ENCODE measurements around the gene POM121L2.
A peak's percentile ranks its signal among the peaks of the same experiment; 100 is the strongest.

POM121L2 gene

GRCh38 chr6:27312146-27312949 lies at the start of gene POM121L2:
Gene POM121L2, minus strand, starts transcription at chr6:27312273. Its CDS starts 103 bp downstream, at chr6:27312170.
- peak; percentile 39 for DNase-seq

GRCh38 chr6:27359231-27359630 lies 47.2 kb upstream of the POM121L2 start:
- DNase-seq = no peak

GRCh38 chr6:27358786-27359185 lies 46.7 kb upstream of the POM121L2 start:
- no peak for DNase-seq

GRCh38 chr6:27352850-27353249 lies 40.8 kb upstream of the POM121L2 start:
- no peak for DNase-seq

- no peak for DNase-seq
These were observed 22.1 kb upstream of the POM121L2 start for GRCh38 chr6:27334141-27334540.

- no peak for DNase-seq
These were observed 21.6 kb upstream of the POM121L2 start for GRCh38 chr6:27333642-27334040.

- peak; percentile 88 for DNase-seq
These were observed 20.9 kb upstream of the POM121L2 start for GRCh38 chr6:27332692-27333641.

GRCh38 chr6:27327023-27327738 lies 15.1 kb upstream of the POM121L2 start:
- DNase-seq = no peak

- DNase-seq = no peak
These were observed 9.8 kb upstream of the POM121L2 start for GRCh38 chr6:27321901-27322300.

GRCh38 chr6:27321370-27321769 lies 9.3 kb upstream of the POM121L2 start:
- no peak for DNase-seq

- no peak for DNase-seq
These were observed 6.9 kb upstream of the POM121L2 start for GRCh38 chr6:27318973-27319372.

- DNase-seq = no peak
These were observed 2.0 kb upstream of the POM121L2 start for GRCh38 chr6:27314046-27314445.

- DNase-seq = no peak
These were observed 838 bp upstream of the POM121L2 start for GRCh38 chr6:27312950-27313271.

- no peak for DNase-seq
These were observed 297 bp downstream of the POM121L2 start for GRCh38 chr6:27311806-27312145.

- DNase-seq = no peak
These were observed 8.3 kb downstream of the POM121L2 start for GRCh38 chr6:27303613-27304272.

GRCh38 chr6:27297857-27298730 lies 14.0 kb downstream of the POM121L2 start:
- peak; percentile 59 for DNase-seq

GRCh38 chr6:27297484-27297856 lies 14.6 kb downstream of the POM121L2 start:
- DNase-seq = no peak

- DNase-seq = no peak
These were observed 15.8 kb downstream of the POM121L2 start for GRCh38 chr6:27296106-27296783.

GRCh38 chr6:27295301-27296079 lies 16.6 kb downstream of the POM121L2 start:
- peak; percentile 64 for DNase-seq

- DNase-seq = peak; percentile 5
These were observed 17.7 kb downstream of the POM121L2 start for GRCh38 chr6:27294409-27294808.
